ENCODE measurements around the gene OVCH2. TPM values are rescaled to one million over a fixed set of nuclear protein-coding genes. Genes with fewer than 3 reads are reported as not detected.

Gene OVCH2
- total and polyA plus RNA-seq, 2 experiments from 2014 or later: 0.42 to 1.3 TPM

DNA sequence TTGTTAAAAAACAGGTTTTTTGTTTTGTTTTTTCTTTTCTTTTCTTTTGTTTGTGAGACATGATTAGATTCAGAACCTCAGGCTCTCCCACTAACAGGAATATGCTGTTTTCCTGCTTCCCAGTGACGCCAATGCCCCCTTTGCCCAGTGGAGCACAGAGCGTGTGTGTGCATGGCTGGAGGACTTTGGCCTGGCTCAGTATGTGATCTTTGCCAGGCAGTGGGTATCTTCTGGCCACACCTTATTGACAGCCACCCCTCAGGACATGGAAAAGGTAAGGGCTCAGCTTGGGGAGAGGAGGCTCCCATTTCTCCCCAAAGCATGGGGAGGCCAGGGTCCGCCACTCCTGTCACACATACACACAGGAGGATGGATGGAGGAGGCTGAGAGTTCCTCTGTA is 58.0 kb downstream of the OVCH2 start (continued):
- TF ChIP-seq, protein P1, sequence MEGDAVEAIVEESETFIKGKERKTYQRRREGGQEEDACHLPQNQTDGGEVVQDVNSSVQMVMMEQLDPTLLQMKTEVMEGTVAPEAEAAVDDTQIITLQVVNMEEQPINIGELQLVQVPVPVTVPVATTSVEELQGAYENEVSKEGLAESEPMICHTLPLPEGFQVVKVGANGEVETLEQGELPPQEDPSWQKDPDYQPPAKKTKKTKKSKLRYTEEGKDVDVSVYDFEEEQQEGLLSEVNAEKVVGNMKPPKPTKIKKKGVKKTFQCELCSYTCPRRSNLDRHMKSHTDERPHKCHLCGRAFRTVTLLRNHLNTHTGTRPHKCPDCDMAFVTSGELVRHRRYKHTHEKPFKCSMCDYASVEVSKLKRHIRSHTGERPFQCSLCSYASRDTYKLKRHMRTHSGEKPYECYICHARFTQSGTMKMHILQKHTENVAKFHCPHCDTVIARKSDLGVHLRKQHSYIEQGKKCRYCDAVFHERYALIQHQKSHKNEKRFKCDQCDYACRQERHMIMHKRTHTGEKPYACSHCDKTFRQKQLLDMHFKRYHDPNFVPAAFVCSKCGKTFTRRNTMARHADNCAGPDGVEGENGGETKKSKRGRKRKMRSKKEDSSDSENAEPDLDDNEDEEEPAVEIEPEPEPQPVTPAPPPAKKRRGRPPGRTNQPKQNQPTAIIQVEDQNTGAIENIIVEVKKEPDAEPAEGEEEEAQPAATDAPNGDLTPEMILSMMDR (conservative IDR thresholded peaks at IDR 0.05; ENCODE audit: low read depth in 2 of 2): no peak
- no peak for TF ChIP-seq ETS1 (IDR thresholded peaks at IDR 0.05)

GRCh38 chr11:7646866-7647265 is 59.4 kb downstream of the OVCH2 start:
- no peaks in the 10 kb centered on the region for H3K27me3 ChIP-seq (ENCODE audit: insufficient read depth)
- DNase-seq (ENCODE audit: low spot score) (no peak), ATAC-seq (no peak)
- TF ChIP-seq CREB1 (CRISPR knock-in tag; IDR thresholded peaks at IDR 0.05; ENCODE audit: low read depth): no peak
- TF ChIP-seq STAT1 (IDR thresholded peaks at IDR 0.05; ENCODE audit: unreplicated experiment): no peak
- no peak for TF ChIP-seq ZNF114 (CRISPR knock-in tag; IDR thresholded peaks at IDR 0.05)
- no peak for TF ChIP-seq ZNF462 (CRISPR knock-in tag; IDR thresholded peaks at IDR 0.05)
- no peak for TF ChIP-seq NANOG (IDR thresholded peaks at IDR 0.05; ENCODE audit: borderline replicate concordance)
- TF ChIP-seq POLR2AphosphoS5 (IDR thresholded peaks at IDR 0.05; ENCODE audit: low read depth): no peak
- no peak for TF ChIP-seq ZNF331 (CRISPR knock-in tag; IDR thresholded peaks at IDR 0.05; ENCODE audit: low read depth)
- TF ChIP-seq ETS1 (IDR thresholded peaks at IDR 0.05): no peak
- TF ChIP-seq REST (IDR thresholded peaks at IDR 0.05; ENCODE audit: unreplicated experiment): no peak
- H3K4me2 ChIP-seq: no peak overlapping the region
- H3K4me3 ChIP-seq: no peak overlapping the region
- H2AFZ ChIP-seq: no peak overlapping the region
- no peaks in the 10 kb centered on the region for H3K9me2 ChIP-seq (ENCODE audit: insufficient read depth)
- no peaks in the 10 kb centered on the region for H3K27me3 Mint-ChIP-seq (ENCODE audit: insufficient read depth, low read depth, poor library complexity)
- H3K79me2 ChIP-seq (replicated peaks; ENCODE audit: insufficient read depth): no peaks in the 10 kb centered on the region
- H3K27ac ChIP-seq (ENCODE audit: low read depth): no peak overlapping the region
- no peaks in the 10 kb centered on the region for H3K4me1 Mint-ChIP-seq
- H3K4me3 Mint-ChIP-seq: no peak overlapping the region
- no peak overlapping the region for H3K27ac Mint-ChIP-seq
- H3F3A ChIP-seq (replicated peaks; ENCODE audit: low read depth): no peaks in the 10 kb centered on the region
- peaks cover 14% of the 10 kb centered on the region for H3K36me3 Mint-ChIP-seq (ENCODE audit: low read depth)
- H3K4me1 ChIP-seq (ENCODE audit: insufficient read depth): no peaks in the 10 kb centered on the region
- H3K36me3 ChIP-seq (ENCODE audit: insufficient read depth): no peaks in the 10 kb centered on the region
- H3K9me3 Mint-ChIP-seq: no peaks in the 10 kb centered on the region
- no peaks in the 10 kb centered on the region for H4K20me1 ChIP-seq (replicated peaks; ENCODE audit: insufficient read depth)
